GM12872 (cell line): ENCODE data around the gene DNPEP.
A peak's percentile ranks its signal among the peaks of the same experiment; 100 is the strongest.

Experiments
- CTCF ChIP-seq: IDR thresholded peaks from 3 replicates; pipeline ENCODE4 v1.5.1; 2011; ENCODE audit warnings: low read depth, mild to moderate bottlenecking, low read length, moderate library complexity; ENCODE audit not compliant: insufficient read depth

The DNPEP gene

GRCh38 chr2:219362072-219362471, 25.6 kb downstream of the DNPEP start:
- no peak for TF ChIP-seq CTCF

- TF ChIP-seq CTCF, result no peak
Observed at GRCh38 chr2:219358170-219359075, 29.3 kb downstream of the DNPEP start.

- TF ChIP-seq CTCF, result no peak
Observed at GRCh38 chr2:219356834-219357233, 30.9 kb downstream of the DNPEP start.

GRCh38 chr2:219354582-219354981, 33.1 kb downstream of the DNPEP start:
- no peak for TF ChIP-seq CTCF

- no peak for TF ChIP-seq CTCF
Observed at GRCh38 chr2:219353129-219353528, 34.6 kb downstream of the DNPEP start.

- TF ChIP-seq CTCF, result peak; percentile 76
Observed at GRCh38 chr2:219352448-219353023, 35.2 kb downstream of the DNPEP start.

GRCh38 chr2:219350710-219351221, 36.9 kb downstream of the DNPEP start:
- TF ChIP-seq CTCF, result no peak
